ENCODE data around the gene SIRPD.
"Not testable (repeated sequence)": the region's sequence is repeated elsewhere in the genome, so short reads cannot be mapped to it uniquely, and the experiment has no call there.

Gene SIRPD

GRCh38 chr20:1576641-1577040, 19.1 kb upstream of the SIRPD start:
- H3K9me3 ChIP-seq (ENCODE audit: low read depth, low read length), result no peaks in the 10 kb centered on the region

DNA sequence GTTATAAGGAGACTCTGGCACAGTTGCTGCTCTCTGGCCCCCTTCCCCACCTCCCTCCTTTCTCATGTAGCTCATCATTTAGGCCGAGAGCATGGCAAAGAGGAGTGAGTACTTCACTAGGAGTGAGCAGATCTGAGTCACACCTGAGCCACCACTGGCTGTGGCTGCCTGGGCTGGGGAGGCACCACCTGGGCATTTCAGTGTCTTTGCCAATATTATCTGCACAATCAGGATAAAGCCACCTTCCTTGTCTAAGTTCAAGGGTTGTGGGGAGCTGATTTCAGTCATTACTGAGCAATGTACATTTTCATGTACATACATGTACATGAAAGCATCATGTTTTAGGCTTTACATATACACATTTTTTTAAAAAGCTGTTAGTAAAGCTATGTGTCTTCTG, 18.5 kb upstream of the SIRPD start:
- not testable (repeated sequence) for DNase-seq (ENCODE audit: low read depth, low spot score); H3K36me3 ChIP-seq (ENCODE audit: insufficient read depth, low read length); H3K9ac ChIP-seq (ENCODE audit: insufficient read length); H3K9me3 ChIP-seq (ENCODE audit: low read depth, low read length); H3K4me3 ChIP-seq; H3K27ac ChIP-seq

More at GRCh38 chr20:1576641-1577040, 19.1 kb upstream of the SIRPD start:
- H3K36me3 ChIP-seq (ENCODE audit: insufficient read depth, low read length), result no peaks in the 10 kb centered on the region
- no peak overlapping the region for H3K4me3 ChIP-seq
- no peak overlapping the region for H3K9ac ChIP-seq (ENCODE audit: insufficient read length)
- TF ChIP-seq POLR2AphosphoS5 (IDR thresholded peaks at IDR 0.05; ENCODE audit: borderline replicate concordance, low read depth, low read length) (no peak), FOXP2 (optimal IDR thresholded peaks at IDR 0.05; ENCODE audit: control extremely low read depth, extremely low read length, insufficient read depth) (no peak), EZH2 (IDR thresholded peaks at IDR 0.05) (no peak)
- H3K27ac ChIP-seq, result no peak overlapping the region
- no peak for DNase-seq (ENCODE audit: low read depth, low spot score)

GRCh38 chr20:1571583-1571982, 14.1 kb upstream of the SIRPD start:
- not testable (repeated sequence) for H3K9me3 ChIP-seq (ENCODE audit: low read depth, low read length); DNase-seq (ENCODE audit: low read depth, low spot score); H3K4me3 ChIP-seq; H3K36me3 ChIP-seq (ENCODE audit: insufficient read depth, low read length); H3K27ac ChIP-seq; H3K9ac ChIP-seq (ENCODE audit: insufficient read length)

DNA sequence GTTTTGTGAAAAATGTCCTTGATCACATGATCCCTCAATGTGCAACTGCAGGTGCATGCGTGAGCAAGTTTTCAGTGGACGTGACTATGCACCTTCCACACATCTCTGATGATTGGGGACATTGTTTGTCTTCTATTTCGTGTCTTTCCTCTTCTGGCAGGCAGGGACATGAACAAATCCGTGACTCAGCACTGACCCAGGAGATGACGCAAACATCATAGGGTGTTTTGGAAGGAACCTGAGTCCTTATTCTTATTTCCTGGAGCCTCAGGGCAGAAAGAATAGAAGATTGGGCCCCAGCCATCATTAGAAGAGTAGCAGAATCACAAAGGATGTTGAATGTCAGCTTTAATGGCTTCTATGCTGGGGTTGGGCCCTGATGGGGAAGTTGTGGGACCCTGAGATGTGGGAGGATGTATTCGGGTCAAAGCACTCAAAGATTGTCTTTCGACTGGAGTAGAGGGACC, 11.9 kb upstream of the SIRPD start:
- H3K9me3 ChIP-seq (ENCODE audit: low read depth, low read length), result no peaks in the 10 kb centered on the region
- H3K4me3 ChIP-seq, result no peak overlapping the region
- no peak overlapping the region for H3K27ac ChIP-seq
- no peak overlapping the region for H3K9ac ChIP-seq (ENCODE audit: insufficient read length)
- no peak for TF ChIP-seq POLR2AphosphoS5 (IDR thresholded peaks at IDR 0.05; ENCODE audit: borderline replicate concordance, low read depth, low read length)
- TF ChIP-seq FOXP2 (optimal IDR thresholded peaks at IDR 0.05; ENCODE audit: control extremely low read depth, extremely low read length, insufficient read depth), result no peak
- no peak for TF ChIP-seq EZH2 (IDR thresholded peaks at IDR 0.05)
- H3K36me3 ChIP-seq (ENCODE audit: insufficient read depth, low read length), result no peaks in the 10 kb centered on the region
- no peak for DNase-seq (ENCODE audit: low read depth, low spot score)

DNA sequence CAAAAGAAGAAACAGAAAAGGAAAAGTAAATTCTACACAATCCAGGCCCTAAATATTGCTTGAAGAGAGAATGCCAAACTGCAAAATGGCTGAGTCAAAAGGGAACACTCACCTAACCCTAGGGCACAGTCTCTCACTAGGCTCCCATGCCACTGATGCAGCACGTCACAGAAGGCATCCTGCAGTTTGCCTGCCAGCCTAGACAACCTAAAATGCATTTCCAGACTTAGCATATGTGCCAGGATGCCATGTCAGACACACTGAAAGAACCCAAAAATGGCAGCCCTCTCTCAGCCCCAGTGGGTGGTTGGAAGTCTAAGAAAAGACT, 10.6 kb upstream of the SIRPD start:
- H3K36me3 ChIP-seq (ENCODE audit: insufficient read depth, low read length), result no peaks in the 10 kb centered on the region
- no peak overlapping the region for H3K27ac ChIP-seq
- DNase-seq (ENCODE audit: low read depth, low spot score), result no peak
- H3K9ac ChIP-seq (ENCODE audit: insufficient read length), result no peak overlapping the region
- TF ChIP-seq POLR2AphosphoS5 (IDR thresholded peaks at IDR 0.05; ENCODE audit: borderline replicate concordance, low read depth, low read length) (no peak), EZH2 (IDR thresholded peaks at IDR 0.05) (no peak), FOXP2 (optimal IDR thresholded peaks at IDR 0.05; ENCODE audit: control extremely low read depth, extremely low read length, insufficient read depth) (no peak)
- H3K4me3 ChIP-seq, result no peak overlapping the region
- H3K9me3 ChIP-seq (ENCODE audit: low read depth, low read length), result no peaks in the 10 kb centered on the region

DNA sequence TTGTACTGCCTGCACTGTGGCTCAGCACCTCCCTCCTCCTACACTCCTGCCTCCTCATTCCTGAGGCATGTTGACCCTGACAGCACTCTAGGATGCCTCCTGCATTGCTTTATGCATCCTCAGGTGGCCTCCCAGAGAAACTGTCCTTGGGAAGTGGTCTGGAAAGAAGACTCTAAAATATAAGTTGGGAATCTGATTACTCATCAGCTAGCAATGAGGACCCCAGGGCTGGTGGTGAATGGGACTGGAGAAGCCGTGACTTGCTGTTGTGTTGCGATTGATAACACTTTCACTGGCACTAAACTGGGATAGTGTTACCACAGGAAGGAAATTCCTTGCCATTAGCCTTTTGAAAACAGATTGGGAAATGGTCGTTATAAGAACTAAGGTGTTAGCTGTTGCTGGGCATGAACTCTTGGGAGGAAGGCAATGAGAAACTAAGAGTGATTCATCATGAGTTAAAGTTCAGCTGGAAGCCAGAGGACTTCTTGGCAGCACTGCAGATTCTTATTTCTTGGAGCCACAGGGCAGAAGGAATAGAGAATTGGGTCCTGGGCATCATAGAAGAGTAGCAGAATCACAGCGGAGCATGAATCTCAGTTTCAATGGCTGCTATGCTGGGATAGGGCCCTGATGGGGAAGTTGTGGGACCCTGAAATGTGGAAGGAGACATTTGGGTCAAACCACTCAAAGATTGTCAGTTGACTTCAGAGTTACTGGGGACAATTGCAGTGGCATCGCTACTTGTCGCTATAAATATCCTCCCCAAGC, 10.1 kb upstream of the SIRPD start:
- H3K36me3 ChIP-seq (ENCODE audit: insufficient read depth, low read length), result no peaks in the 10 kb centered on the region
- no peak for DNase-seq (ENCODE audit: low read depth, low spot score)
- H3K27ac ChIP-seq, result no peak overlapping the region
- no peak overlapping the region for H3K9ac ChIP-seq (ENCODE audit: insufficient read length)
- TF ChIP-seq EZH2 (IDR thresholded peaks at IDR 0.05) (no peak), FOXP2 (optimal IDR thresholded peaks at IDR 0.05; ENCODE audit: control extremely low read depth, extremely low read length, insufficient read depth) (no peak), POLR2AphosphoS5 (IDR thresholded peaks at IDR 0.05; ENCODE audit: borderline replicate concordance, low read depth, low read length) (no peak)
- H3K4me3 ChIP-seq, result no peak overlapping the region
- no peaks in the 10 kb centered on the region for H3K9me3 ChIP-seq (ENCODE audit: low read depth, low read length)

- Histone ChIP-seq H3K27ac (no peak overlapping the region), H3K9ac (ENCODE audit: insufficient read length) (no peak overlapping the region), H3K4me3 (no peak overlapping the region), H3K36me3 (ENCODE audit: insufficient read depth, low read length) (no peaks in the 10 kb centered on the region), H3K9me3 (ENCODE audit: low read depth, low read length) (no peaks in the 10 kb centered on the region)
- TF ChIP-seq POLR2AphosphoS5 (IDR thresholded peaks at IDR 0.05; ENCODE audit: borderline replicate concordance, low read depth, low read length), result no peak
- no peak for TF ChIP-seq FOXP2 (optimal IDR thresholded peaks at IDR 0.05; ENCODE audit: control extremely low read depth, extremely low read length, insufficient read depth)
- TF ChIP-seq EZH2 (IDR thresholded peaks at IDR 0.05), result no peak
- DNase-seq (ENCODE audit: low read depth, low spot score), result no peak
Measured at GRCh38 chr20:1566701-1567100, 9.2 kb upstream of the SIRPD start.

- Histone ChIP-seq H3K4me3 (no peak overlapping the region), H3K27ac (no peak overlapping the region)
Measured at GRCh38 chr20:1565461-1565860, 8.0 kb upstream of the SIRPD start.

GRCh38 chr20:1563598-1563997, 6.1 kb upstream of the SIRPD start:
- DNase-seq (ENCODE audit: low read depth, low spot score), result no peak
- Histone ChIP-seq H3K9ac (ENCODE audit: insufficient read length) (no peak overlapping the region), H3K4me3 (no peak overlapping the region), H3K9me3 (ENCODE audit: low read depth, low read length) (no peaks in the 10 kb centered on the region), H3K36me3 (ENCODE audit: insufficient read depth, low read length) (no peaks in the 10 kb centered on the region), H3K27ac (no peak overlapping the region)
- TF ChIP-seq FOXP2 (optimal IDR thresholded peaks at IDR 0.05; ENCODE audit: control extremely low read depth, extremely low read length, insufficient read depth), result no peak
- TF ChIP-seq POLR2AphosphoS5 (IDR thresholded peaks at IDR 0.05; ENCODE audit: borderline replicate concordance, low read depth, low read length), result no peak
- TF ChIP-seq EZH2 (IDR thresholded peaks at IDR 0.05), result no peak

More at GRCh38 chr20:1565461-1565860, 8.0 kb upstream of the SIRPD start:
- Histone ChIP-seq H3K9ac (ENCODE audit: insufficient read length) (no peak overlapping the region), H3K36me3 (ENCODE audit: insufficient read depth, low read length) (no peaks in the 10 kb centered on the region), H3K9me3 (ENCODE audit: low read depth, low read length) (no peaks in the 10 kb centered on the region)
- TF ChIP-seq POLR2AphosphoS5 (IDR thresholded peaks at IDR 0.05; ENCODE audit: borderline replicate concordance, low read depth, low read length), result no peak
- no peak for TF ChIP-seq EZH2 (IDR thresholded peaks at IDR 0.05)
- TF ChIP-seq FOXP2 (optimal IDR thresholded peaks at IDR 0.05; ENCODE audit: control extremely low read depth, extremely low read length, insufficient read depth), result no peak
- no peak for DNase-seq (ENCODE audit: low read depth, low spot score)
